GM23338 (cell line): ENCODE measurements around the gene ZBTB18.

Experiments used
- EZH2 ChIP-seq: fragments of 200-600 bp; sonication (generic); IDR thresholded peaks from one replicate; pipeline ENCODE4 v1.8.0; 2017; ENCODE audit warnings: antibody characterized with exemption, mild to moderate bottlenecking, low read depth; ENCODE audit not compliant: unreplicated experiment
- POLR2AphosphoS5 ChIP-seq: IDR thresholded peaks from 2 replicates; pipeline ENCODE4 v1.6.1; 2016; ENCODE audit warnings: antibody characterized with exemption, low read depth
- TF ChIP-seq, protein P1 (sequence below): IDR thresholded peaks from one replicate; pipeline ENCODE4 v1.6.1; 2018; ENCODE audit warnings: antibody characterized with exemption; ENCODE audit not compliant: unreplicated experiment
- TF ChIP-seq, protein P2 (sequence below), 2 experiments: fragments of 200-600 bp in 1 of 2; sonication (generic) in 1 of 2; conservative IDR thresholded peaks; 2 replicates each; pipeline versions ENCODE4 v1.5.1 to v1.6.1; 2016 to 2017; ENCODE audit warnings: antibody characterized with exemption in 2 of 2, low read depth in 2 of 2, mild to moderate bottlenecking in 2 of 2, moderate library complexity in 1 of 2

DNA sequence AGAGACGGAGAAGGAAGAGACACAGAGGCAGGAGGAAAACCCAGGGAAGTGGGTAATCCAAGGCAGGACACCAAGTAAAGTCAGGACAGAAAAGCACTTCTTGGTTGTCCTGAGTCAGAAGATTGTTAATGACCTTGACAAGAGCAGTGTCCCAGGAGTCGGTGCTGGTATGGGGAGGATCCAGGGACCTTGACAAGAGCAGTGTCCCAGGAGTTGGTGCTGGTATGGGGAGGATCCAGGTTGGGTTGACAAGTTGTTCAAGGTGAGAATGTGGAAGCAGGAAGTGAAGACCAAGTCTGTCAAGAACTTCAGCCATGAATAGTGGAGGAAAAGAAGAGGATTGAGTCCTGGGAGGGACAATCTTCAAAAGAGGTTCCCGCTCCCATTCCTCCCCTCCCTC lies 31.9 kb downstream of the ZBTB18 start:
- TF ChIP-seq, protein P1, sequence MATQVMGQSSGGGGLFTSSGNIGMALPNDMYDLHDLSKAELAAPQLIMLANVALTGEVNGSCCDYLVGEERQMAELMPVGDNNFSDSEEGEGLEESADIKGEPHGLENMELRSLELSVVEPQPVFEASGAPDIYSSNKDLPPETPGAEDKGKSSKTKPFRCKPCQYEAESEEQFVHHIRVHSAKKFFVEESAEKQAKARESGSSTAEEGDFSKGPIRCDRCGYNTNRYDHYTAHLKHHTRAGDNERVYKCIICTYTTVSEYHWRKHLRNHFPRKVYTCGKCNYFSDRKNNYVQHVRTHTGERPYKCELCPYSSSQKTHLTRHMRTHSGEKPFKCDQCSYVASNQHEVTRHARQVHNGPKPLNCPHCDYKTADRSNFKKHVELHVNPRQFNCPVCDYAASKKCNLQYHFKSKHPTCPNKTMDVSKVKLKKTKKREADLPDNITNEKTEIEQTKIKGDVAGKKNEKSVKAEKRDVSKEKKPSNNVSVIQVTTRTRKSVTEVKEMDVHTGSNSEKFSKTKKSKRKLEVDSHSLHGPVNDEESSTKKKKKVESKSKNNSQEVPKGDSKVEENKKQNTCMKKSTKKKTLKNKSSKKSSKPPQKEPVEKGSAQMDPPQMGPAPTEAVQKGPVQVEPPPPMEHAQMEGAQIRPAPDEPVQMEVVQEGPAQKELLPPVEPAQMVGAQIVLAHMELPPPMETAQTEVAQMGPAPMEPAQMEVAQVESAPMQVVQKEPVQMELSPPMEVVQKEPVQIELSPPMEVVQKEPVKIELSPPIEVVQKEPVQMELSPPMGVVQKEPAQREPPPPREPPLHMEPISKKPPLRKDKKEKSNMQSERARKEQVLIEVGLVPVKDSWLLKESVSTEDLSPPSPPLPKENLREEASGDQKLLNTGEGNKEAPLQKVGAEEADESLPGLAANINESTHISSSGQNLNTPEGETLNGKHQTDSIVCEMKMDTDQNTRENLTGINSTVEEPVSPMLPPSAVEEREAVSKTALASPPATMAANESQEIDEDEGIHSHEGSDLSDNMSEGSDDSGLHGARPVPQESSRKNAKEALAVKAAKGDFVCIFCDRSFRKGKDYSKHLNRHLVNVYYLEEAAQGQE = no peak
- TF ChIP-seq, protein P2, sequence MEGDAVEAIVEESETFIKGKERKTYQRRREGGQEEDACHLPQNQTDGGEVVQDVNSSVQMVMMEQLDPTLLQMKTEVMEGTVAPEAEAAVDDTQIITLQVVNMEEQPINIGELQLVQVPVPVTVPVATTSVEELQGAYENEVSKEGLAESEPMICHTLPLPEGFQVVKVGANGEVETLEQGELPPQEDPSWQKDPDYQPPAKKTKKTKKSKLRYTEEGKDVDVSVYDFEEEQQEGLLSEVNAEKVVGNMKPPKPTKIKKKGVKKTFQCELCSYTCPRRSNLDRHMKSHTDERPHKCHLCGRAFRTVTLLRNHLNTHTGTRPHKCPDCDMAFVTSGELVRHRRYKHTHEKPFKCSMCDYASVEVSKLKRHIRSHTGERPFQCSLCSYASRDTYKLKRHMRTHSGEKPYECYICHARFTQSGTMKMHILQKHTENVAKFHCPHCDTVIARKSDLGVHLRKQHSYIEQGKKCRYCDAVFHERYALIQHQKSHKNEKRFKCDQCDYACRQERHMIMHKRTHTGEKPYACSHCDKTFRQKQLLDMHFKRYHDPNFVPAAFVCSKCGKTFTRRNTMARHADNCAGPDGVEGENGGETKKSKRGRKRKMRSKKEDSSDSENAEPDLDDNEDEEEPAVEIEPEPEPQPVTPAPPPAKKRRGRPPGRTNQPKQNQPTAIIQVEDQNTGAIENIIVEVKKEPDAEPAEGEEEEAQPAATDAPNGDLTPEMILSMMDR (conservative IDR thresholded peaks at IDR 0.05; ENCODE audit: low read depth in 2 of 2) = no peak
- TF ChIP-seq POLR2AphosphoS5 (no peak), EZH2 (no peak)
